GM18526 (cell line): ENCODE results near the gene CD99.

ENCODE experiments used
- POLR2A ChIP-seq: IDR thresholded peaks from 3 replicates; pipeline ENCODE4 v1.6.1; 2011; ENCODE audit not compliant: insufficient read length; ENCODE audit errors: extremely low read depth

The CD99 gene

GRCh38 chrX:2665387-2666304 lies 25.4 kb upstream of the CD99 start:
- TF ChIP-seq POLR2A: no peak

GRCh38 chrX:2666491-2666890 lies 24.6 kb upstream of the CD99 start:
- TF ChIP-seq POLR2A: no peak

GRCh38 chrX:2670978-2671377 lies 20.1 kb upstream of the CD99 start:
- no peak for TF ChIP-seq POLR2A

- no peak for TF ChIP-seq POLR2A
These were observed 19.0 kb upstream of the CD99 start for GRCh38 chrX:2672084-2672483.

GRCh38 chrX:2673611-2674010 lies 17.5 kb upstream of the CD99 start:
- TF ChIP-seq POLR2A: no peak

GRCh38 chrX:2676794-2677675 lies 14.1 kb upstream of the CD99 start:
- TF ChIP-seq POLR2A: no peak

GRCh38 chrX:2677764-2678163 lies 13.3 kb upstream of the CD99 start:
- TF ChIP-seq POLR2A: no peak

- TF ChIP-seq POLR2A: no peak
These were observed 12.5 kb upstream of the CD99 start for GRCh38 chrX:2678583-2678982.

- TF ChIP-seq POLR2A: no peak
These were observed 11.3 kb upstream of the CD99 start for GRCh38 chrX:2679534-2680485.

- TF ChIP-seq POLR2A: no peak
These were observed 10.4 kb upstream of the CD99 start for GRCh38 chrX:2680486-2681348.

GRCh38 chrX:2682565-2683177 lies 8.4 kb upstream of the CD99 start:
- TF ChIP-seq POLR2A: no peak

- TF ChIP-seq POLR2A: no peak
These were observed 6.8 kb upstream of the CD99 start for GRCh38 chrX:2684256-2684655.

- no peak for TF ChIP-seq POLR2A
These were observed 5.2 kb upstream of the CD99 start for GRCh38 chrX:2685886-2686285.

- no peak for TF ChIP-seq POLR2A
These were observed 1.1 kb upstream of the CD99 start for GRCh38 chrX:2689773-2690666.
